Adipose tissue (tissue), 3 donors: Measurements from ENCODE around the gene ADARB1. TPM values are rescaled to one million over a fixed set of nuclear protein-coding genes. Genes with fewer than 3 reads are reported as not detected.

Experiments
- H3K27ac ChIP-seq: one replicate; pipeline ENCODE4 v1.5.1; 2013; ENCODE audit warnings: low read depth, low read length
- WGBS, 3 donors: extraction: QIAGEN DNeasy Blood & Tissue Kit; methylation state at CpG; one replicate each; pipeline ENCODE4 v1.1.7; 2013; 5-methylcytosine and 5-hydroxymethylcytosine counted together
- polyA plus RNA-seq, 3 donors: library from polyadenylated mRNA; stranded (reverse); fragments of 200-250 nt; gene quantifications; one replicate each; pipeline ENCODE4 v1.2.3, GENCODE V29; 2013
- donor health status: healthy with polysubstance abuse.
- donor health status: Bipolar disorder and iron deficiency.
- donor health status: healthy.

The ADARB1 gene
- polyA plus RNA-seq, 3 donors: 2.7 to 17.9 (median 13.0) TPM

- WGBS, 3 donors: 74 to 85% (median 79%) methylated on average over 22 of the region's 22 CpGs
- H3K27ac ChIP-seq: no peak overlapping the region
Observed at GRCh38 chr21:45255381-45256020, 181.1 kb downstream of the ADARB1 start.

DNA sequence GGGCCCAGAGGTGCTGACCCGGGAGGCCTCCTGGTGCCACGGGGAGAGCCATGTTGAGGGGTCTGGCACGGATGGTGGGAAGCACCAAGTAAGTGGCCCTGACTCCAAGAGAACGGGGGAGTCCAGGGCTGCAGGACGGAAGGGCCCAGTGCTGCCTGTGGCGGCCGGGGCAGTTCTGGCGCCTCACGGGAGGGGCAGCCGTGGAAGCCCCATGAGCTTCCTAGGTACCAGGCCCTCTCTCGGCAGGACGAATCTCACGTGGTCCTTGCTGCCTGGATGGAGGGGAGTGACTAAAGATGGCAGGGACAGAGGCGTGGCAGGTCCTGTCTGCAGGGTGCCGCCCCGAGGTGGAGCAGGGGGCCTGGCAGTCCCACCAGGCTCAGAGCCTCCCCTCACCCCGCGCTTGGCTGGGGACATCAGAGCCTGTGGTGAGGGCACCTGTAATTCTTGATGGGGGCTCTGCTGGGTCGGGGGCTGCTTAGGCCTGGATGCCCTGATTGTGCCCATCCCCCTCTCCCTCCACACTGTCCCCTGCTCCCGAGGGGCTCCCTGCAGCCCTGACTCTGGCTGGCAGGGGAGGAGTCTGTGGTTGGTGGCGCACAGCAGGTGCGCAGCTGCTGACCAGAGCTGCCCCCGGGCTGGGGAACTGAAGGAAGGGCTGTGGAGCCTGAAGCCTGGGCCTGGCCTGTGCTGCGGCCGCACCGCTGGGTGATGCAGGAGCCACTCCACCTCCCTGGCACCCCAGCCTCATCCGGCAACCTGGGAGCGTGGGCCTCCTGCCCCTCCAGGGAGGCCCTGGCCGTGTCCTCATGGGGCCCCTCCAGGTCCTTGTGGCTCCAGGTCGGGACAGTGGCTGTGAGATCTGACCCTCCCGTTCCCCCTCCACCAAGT, 181.9 kb downstream of the ADARB1 start:
- 66 to 75% (median 72%) methylated on average over 28 to 31 of the region's 31 CpGs for WGBS, 3 donors
- no peak overlapping the region for H3K27ac ChIP-seq

DNA sequence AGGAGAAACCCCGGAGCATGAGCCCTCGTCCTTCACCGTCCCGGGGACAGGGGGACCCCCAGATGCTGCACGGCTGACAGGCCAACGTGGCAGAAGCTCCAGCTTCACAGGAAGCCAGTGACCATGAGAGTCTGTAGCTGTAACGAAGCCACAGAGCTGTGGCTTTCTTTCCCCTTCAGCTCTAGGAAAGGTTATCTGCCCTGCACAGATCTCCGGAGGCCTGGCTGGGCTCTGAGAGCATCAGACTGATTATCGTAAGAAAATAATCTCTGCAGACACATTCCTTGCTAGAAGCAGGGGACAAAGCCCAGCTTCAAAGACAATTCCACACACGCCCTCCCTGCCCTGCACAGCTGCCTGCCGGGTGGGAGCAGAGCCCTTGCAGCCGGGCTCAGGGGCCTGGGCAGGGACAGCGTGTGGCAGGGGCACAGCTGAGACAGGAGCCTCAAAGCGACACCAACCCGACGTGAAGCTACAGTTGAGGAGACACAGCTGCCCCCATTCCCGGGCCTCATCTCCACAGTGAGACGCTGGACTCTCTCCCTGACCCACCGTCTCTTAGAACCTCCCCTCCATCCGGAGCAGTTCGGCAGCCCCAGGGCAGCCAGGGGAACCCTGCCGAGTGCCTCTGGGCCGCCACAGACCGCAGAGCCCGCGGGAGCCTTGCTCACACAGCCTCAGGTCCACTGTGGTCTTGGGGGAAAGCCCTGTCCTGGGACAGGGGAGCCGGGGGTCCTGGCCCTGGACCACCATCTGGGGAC, 182.7 kb downstream of the ADARB1 start:
- WGBS, 3 donors: 38 to 47% (median 44%) methylated on average over 26 to 27 of the region's 27 CpGs
- no peak overlapping the region for H3K27ac ChIP-seq

DNA sequence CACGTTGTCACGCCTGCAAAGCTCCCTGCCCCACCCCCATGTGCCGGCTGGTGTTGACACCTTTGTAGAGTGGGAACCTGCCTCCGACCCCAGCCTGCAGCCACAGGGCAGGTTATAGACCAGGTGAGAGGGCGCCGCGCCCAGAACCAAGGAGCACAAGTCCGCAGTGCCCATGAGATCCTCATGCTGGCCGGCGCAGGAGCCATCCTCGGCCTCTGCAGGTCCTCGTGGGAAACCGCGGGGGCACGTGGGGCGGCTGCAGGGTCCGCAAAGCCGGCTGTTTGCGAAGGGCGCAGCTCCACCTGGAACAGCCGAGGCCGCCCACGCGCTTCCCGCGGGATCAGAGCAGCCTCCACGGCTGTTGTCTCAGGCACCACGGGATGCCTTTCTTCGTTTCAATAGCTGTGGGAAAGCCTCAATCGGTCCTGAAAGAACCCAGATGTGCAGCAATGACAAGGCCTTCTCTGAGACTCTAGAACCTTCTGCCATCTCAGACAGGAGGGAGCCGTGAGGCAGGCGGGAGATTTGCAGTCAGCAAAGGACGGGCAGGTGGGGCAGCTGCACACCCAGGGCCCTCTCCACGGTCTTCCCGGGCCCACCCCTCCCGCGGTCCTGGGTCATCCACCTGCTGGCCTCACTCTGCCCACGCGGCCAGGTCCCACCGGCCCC, 183.4 kb downstream of the ADARB1 start:
- H3K27ac ChIP-seq: no peak overlapping the region
- 66 to 78% (median 70%) methylated on average over 40 of the region's 40 CpGs for WGBS, 3 donors

- WGBS, 3 donors: 25 to 69% (median 64%) methylated on average over 19 of the region's 19 CpGs
- H3K27ac ChIP-seq: no peak overlapping the region
Observed at GRCh38 chr21:45258466-45258865, 184.1 kb downstream of the ADARB1 start.

- no peak overlapping the region for H3K27ac ChIP-seq
- 79 to 82% (median 81%) methylated on average over 17 of the region's 17 CpGs for WGBS, 3 donors
Observed at GRCh38 chr21:45259206-45259840, 184.9 kb downstream of the ADARB1 start.

DNA sequence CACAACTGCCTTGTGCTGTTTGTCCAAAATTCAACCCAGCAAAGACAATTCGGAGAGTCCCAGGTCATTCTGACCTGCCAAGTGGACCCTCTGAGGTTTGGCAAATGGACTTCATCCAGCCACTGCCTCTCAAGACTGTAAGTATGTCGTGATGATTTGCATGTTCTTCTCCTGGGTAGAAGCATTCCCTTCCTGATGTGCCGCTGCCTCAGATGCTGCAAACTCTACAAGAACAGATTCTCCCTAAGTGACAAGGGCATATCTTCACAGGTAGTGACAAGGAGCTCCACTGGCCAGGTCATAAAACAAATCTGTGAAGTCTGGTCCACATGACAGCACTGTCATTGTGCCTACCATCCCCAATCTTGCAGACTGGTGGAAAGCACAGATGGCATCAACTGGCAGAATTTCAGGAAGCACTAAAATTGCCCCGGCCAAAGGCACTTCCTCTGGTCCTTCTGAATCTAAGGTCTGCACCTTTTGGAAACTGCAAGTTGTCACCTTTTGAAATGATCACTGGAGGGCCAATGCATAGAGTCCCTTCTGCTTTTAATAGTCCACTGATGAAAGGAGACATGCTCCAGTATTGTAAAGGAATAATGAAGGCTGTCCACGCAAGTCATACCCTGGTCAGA, 185.9 kb downstream of the ADARB1 start:
- no peak overlapping the region for H3K27ac ChIP-seq
- WGBS, 3 donors: 61 to 89% (median 78%) methylated on average over 5 of the region's 5 CpGs

DNA sequence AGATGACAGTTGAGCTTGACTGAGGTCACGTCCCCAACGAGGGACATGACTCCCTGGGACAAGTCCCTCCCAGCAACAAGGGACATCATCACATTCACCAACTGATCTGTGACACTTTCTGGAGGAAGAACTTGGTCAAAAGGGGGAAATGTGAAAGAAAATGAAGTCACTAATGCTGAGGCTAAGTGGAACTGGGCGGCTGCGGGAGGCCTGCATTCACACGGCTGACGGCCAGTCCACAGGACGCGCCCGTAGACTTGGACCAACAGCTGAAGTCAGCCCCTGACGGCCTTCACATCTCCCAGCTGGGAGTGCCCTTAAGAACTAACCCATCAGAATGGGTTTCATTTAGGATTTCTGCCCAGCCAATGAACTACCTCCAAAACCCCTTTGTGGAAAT, 186.7 kb downstream of the ADARB1 start:
- WGBS, 3 donors: 81 to 88% (median 85%) methylated on average over 10 of the region's 10 CpGs
- H3K27ac ChIP-seq: no peak overlapping the region

- H3K27ac ChIP-seq: no peak overlapping the region
- WGBS, 3 donors: 90 to 95% (median 94%) methylated on average over 7 of the region's 7 CpGs
Observed at GRCh38 chr21:45262041-45262581, 187.7 kb downstream of the ADARB1 start.

- WGBS, 3 donors: 85 to 94% (median 91%) methylated on average over 11 of the region's 11 CpGs
- H3K27ac ChIP-seq: no peak overlapping the region
Observed at GRCh38 chr21:45262616-45263015, 188.2 kb downstream of the ADARB1 start.

DNA sequence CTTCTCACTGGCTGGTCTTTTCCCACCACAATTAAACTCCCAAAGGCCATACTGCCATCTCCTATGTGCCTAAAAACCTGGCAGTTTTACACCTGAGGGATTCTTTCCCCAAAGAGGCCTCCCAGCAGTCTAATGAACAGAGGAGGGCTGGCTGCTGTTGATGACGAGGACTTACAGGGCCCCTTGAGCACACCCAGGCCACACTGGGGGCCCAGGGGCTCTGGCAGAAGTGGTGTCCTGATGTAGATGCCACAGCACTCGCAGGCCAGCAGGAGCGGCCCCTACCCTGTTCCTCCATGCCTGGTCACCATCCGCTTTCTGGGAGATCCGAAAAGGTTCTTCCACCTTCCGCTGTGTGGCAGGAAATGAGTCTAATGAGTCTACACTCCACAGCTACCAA, 189.2 kb downstream of the ADARB1 start:
- no peak overlapping the region for H3K27ac ChIP-seq
- WGBS, 3 donors: 89 to 94% (median 93%) methylated on average over 6 of the region's 6 CpGs

DNA sequence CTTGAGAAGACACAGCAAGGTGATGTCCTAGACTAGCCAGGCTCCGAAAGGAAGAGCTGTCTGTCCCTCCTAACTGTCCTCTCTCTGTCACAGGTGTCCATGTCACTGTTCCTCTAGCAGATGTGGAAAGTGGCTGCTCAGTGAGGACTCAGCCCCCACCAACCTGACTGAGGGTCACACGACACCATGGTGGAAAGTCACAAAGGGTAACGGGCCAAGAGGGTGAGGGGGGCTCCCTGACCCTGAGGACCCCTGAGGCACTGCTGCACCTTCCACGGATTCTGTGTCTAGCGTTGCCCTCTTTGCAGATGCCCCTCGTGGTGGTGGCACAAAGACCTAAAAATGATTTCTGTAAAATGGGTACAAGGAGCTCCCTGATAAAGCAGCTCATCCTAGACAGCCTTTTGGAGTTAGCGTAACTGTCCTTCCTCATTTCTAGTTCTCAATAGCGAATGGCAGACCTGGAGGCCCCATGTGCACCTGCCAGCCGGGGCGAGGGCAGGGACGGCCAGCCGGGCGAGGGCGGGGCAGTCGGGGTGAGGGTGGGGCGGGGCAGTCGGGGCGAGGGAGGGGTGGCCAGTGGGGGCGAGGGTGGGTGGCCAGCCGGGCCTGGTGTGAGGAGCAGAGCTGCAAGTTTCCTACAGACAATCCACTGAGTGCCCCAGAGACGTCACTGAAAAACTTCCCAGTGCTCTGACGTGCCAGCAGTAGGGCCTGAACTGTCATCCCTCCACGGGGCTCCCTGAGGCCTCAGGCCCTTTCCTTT, 189.9 kb downstream of the ADARB1 start:
- H3K27ac ChIP-seq: no peak overlapping the region
- WGBS, 3 donors: 91 to 93% (median 91%) methylated on average over 23 of the region's 23 CpGs

DNA sequence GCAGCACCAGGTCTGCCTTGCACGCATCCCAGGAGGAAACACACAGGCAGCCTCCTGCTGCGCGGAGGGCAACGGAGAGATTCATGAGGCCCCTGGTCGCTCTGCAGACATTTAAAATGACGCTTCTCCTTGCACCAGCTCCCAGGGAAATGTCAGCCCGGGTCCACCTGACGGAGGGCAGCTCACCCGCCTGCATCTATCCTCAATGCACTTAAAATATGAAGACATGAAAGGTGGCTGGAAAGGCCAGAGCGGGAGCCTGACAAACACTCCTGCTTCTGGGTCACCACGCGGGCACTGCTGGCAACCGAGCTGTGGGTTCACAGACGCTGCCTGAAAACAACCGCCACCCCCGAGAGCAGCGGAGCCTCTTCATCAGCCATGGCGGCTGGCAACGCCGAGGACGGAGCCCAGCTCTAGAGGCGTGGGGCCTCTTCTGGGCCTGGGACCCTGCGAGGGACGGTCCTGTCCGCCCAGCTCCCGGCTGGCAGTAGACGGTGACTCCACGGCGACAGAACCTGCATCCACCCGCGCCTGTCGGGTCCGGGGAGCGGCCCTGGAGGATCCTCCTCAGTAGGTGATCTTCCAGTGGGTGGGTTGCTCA, 190.6 kb downstream of the ADARB1 start:
- no peak overlapping the region for H3K27ac ChIP-seq
- WGBS, 3 donors: 92 to 95% (median 94%) methylated on average over 33 to 34 of the region's 34 CpGs

DNA sequence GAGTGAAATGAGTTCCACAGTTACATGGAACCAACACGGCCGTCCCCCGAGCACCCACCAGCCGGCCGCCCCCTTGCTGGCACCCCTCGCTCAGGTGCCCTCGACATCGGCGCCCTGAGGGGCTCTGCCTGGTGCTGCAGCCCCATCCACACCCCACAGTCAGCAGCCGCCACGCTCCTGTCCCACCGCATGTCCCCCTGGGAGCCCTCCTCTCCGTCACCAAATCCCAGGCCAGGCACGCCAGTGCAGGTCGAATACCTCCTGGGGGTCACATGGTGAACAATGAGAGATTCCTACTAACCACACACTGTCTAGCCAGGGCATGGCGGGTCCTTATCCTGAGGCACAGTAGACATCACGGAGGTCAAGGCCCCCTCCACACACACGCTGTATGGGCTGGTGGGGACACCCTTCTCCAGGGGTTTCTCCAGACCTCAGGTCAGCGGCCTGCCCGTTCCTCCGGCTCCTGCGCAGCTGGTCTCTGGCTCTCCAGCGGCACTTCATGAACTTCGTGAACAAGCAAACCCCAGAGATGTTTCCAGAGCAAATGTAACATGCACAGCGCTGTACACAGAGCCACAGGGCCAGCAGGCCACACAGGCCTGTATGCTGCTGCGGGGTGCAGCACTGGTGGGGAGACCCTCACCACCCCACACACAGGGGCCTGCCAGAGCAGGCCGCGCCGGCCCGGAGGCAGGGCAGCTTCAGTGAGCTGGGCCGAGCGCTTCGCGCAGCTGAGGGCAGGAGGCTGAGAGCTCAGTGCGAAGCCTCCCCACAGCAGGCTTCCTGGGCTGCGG, 191.5 kb downstream of the ADARB1 start:
- no peak overlapping the region for H3K27ac ChIP-seq
- 94 to 97% (median 96%) methylated on average over 35 to 36 of the region's 36 CpGs for WGBS, 3 donors

DNA sequence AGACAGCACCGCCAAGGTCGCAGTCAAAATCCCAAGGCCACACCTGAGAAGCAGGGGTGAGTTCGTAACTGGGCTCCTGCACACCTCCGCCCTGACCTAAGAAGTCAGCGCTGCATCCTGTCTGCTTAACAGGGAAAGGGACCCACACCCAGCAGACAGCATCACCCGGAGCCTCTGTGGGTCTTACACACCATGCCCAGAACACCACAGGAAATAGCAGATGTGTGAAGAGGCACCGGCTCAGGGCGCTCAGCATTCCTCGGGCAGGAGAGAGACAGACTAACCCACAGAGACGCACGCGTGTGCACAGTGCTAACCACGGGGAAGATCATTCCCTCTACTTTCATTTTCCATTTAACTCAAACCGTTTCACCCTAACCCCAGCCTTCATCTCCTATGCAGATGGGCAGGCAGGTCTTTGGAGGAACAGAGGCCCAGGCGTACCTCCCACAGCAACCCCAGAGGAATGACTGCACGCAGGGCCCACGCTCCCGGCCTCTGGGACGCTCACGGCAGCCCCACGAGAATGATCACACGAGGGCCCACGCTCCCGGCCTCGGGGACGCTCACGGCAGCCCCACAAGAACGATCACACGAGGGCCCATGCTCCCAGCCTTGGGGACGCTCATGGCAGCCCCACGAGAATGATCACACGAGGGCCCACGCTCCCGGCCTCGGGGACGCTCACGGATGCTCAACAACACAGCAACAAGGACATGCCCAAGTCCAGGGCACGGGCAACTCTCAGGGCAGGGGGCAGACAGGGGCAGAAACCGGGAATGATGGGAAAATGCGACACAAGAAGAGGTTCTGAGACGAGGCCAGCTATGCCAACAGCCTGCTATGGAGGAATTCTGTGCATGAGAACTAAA, 192.4 kb downstream of the ADARB1 start:
- no peak overlapping the region for H3K27ac ChIP-seq
- WGBS, 3 donors: 85 to 93% (median 88%) methylated on average over 41 of the region's 41 CpGs
